Loucy (cell line): ENCODE data around the gene ZFYVE21.
"Not testable (repeated sequence)": the region's sequence is repeated elsewhere in the genome, so short reads cannot be mapped to it uniquely, and the experiment has no call there.

ENCODE experiments used
- H2AFZ ChIP-seq: fragments of 200-600 bp; sonication (generic); 2 replicates; pipeline ENCODE4 v1.6.0; 2016; ENCODE audit warnings: antibody characterized with exemption, mild to moderate bottlenecking, low read length, moderate library complexity
- H3F3A ChIP-seq: fragments of 200-600 bp; 2 replicates; pipeline ENCODE4 v1.6.0; 2016; ENCODE audit warnings: antibody characterized with exemption, low read depth, mild to moderate bottlenecking
- H3K27me3 ChIP-seq: fragments of 200-600 bp; sonication (generic); 2 replicates; pipeline ENCODE4 v1.6.1; 2014; ENCODE audit warnings: low read length, mild to moderate bottlenecking; ENCODE audit not compliant: insufficient read depth, poor library complexity, severe bottlenecking
- H3K36me3 ChIP-seq: fragments of 200-600 bp; sonication (generic); 2 replicates; pipeline ENCODE4 v1.6.1; 2016; ENCODE audit warnings: low read length; ENCODE audit not compliant: insufficient read depth
- H3K4me1 ChIP-seq: fragments of 200-600 bp; sonication (generic); 2 replicates; pipeline ENCODE4 v1.5.1; 2014; ENCODE audit warnings: low read length, mild to moderate bottlenecking; ENCODE audit not compliant: insufficient read depth, poor library complexity, severe bottlenecking
- H3K4me2 ChIP-seq: fragments of 200-600 bp; sonication (generic); 2 replicates; pipeline ENCODE4 v1.6.0; 2014; ENCODE audit warnings: antibody characterized with exemption, low read length, low read depth, mild to moderate bottlenecking; ENCODE audit not compliant: poor library complexity, severe bottlenecking
- H3K4me3 ChIP-seq: fragments of 200-600 bp; sonication (generic); 2 replicates; pipeline ENCODE4 v1.5.1; 2014; ENCODE audit warnings: low read length, mild to moderate bottlenecking, mixed read lengths; ENCODE audit not compliant: poor library complexity, severe bottlenecking
- H3K79me2 ChIP-seq: fragments of 200-600 bp; sonication (generic); 2 replicates; pipeline ENCODE4 v1.6.1; 2014; ENCODE audit warnings: low read length; ENCODE audit not compliant: insufficient read depth
- H3K9ac ChIP-seq: fragments of 200-600 bp; sonication (generic); 2 replicates; pipeline ENCODE4 v1.6.0; 2014; ENCODE audit warnings: mild to moderate bottlenecking, low read depth, low read length, moderate library complexity; ENCODE audit not compliant: poor library complexity, severe bottlenecking
- H3K9me2 ChIP-seq: fragments of 200-600 bp; sonication (generic); replicated peaks from 2 replicates; pipeline ENCODE4 v1.6.1; 2016; ENCODE audit warnings: low read depth, low read length, mixed read lengths
- H3K9me3 ChIP-seq: fragments of 200-600 bp; sonication (generic); 2 replicates; pipeline ENCODE4 v1.6.1; 2014; ENCODE audit warnings: mild to moderate bottlenecking, antibody characterized with exemption, low read length, low read depth; ENCODE audit not compliant: insufficient read depth
- H4K20me1 ChIP-seq: fragments of 200-600 bp; sonication (generic); 2 replicates; pipeline ENCODE4 v1.6.0; 2014; ENCODE audit warnings: antibody characterized with exemption, low read length, mild to moderate bottlenecking; ENCODE audit not compliant: insufficient read depth, poor library complexity, severe bottlenecking
- CTCF ChIP-seq: fragments of 200-600 bp; sonication (generic); conservative IDR thresholded peaks from 2 replicates; pipeline ENCODE4 v1.5.1; 2014; ENCODE audit warnings: mild to moderate bottlenecking, antibody characterized with exemption, low read length
- EZH2phosphoT487 ChIP-seq: fragments of 200-600 bp; IDR thresholded peaks from 2 replicates; pipeline ENCODE4 v1.6.1; 2018; ENCODE audit warnings: antibody characterized with exemption, mild to moderate bottlenecking, moderate library complexity, borderline replicate concordance

Gene ZFYVE21

GRCh38 chr14:103688441-103688840 lies 27.2 kb upstream of the ZFYVE21 start:
- Histone ChIP-seq H3K9ac (no peak overlapping the region), H3K9me2 (no peaks in the 10 kb centered on the region), H3K4me3 (no peak overlapping the region), H4K20me1 (no peaks in the 10 kb centered on the region), H3K4me1 (no peaks in the 10 kb centered on the region), H2AFZ (no peak overlapping the region), H3F3A (no peaks in the 10 kb centered on the region), H3K79me2 (no peaks in the 10 kb centered on the region), H3K36me3 (peaks cover 76% of the 10 kb centered on the region; the same call in 1 of the 2 replicates), H3K27me3 (no peaks in the 10 kb centered on the region), H3K9me3 (no peaks in the 10 kb centered on the region), H3K4me2 (no peak overlapping the region)
- TF ChIP-seq CTCF (no peak), EZH2phosphoT487 (no peak)

- Histone ChIP-seq H3F3A (no peaks in the 10 kb centered on the region), H2AFZ (no peak overlapping the region), H3K4me3 (no peak overlapping the region), H3K9ac (no peak overlapping the region), H4K20me1 (no peaks in the 10 kb centered on the region), H3K4me2 (no peak overlapping the region), H3K9me2 (no peaks in the 10 kb centered on the region), H3K79me2 (no peaks in the 10 kb centered on the region), H3K9me3 (no peaks in the 10 kb centered on the region), H3K36me3 (peaks cover 76% of the 10 kb centered on the region; the same call in 1 of the 2 replicates), H3K4me1 (no peaks in the 10 kb centered on the region), H3K27me3 (no peaks in the 10 kb centered on the region)
- no peak for TF ChIP-seq EZH2phosphoT487
- no peak for TF ChIP-seq CTCF
These were observed 26.4 kb upstream of the ZFYVE21 start for GRCh38 chr14:103688906-103689902.

- Histone ChIP-seq H3K9ac (no peak overlapping the region), H3K4me3 (no peak overlapping the region), H2AFZ (no peak overlapping the region), H3K27me3 (no peaks in the 10 kb centered on the region), H3F3A (no peaks in the 10 kb centered on the region), H3K9me3 (no peaks in the 10 kb centered on the region), H3K9me2 (no peaks in the 10 kb centered on the region), H3K36me3 (peaks cover 72% of the 10 kb centered on the region; the same call in 1 of the 2 replicates), H3K4me1 (no peaks in the 10 kb centered on the region), H4K20me1 (no peaks in the 10 kb centered on the region), H3K79me2 (no peaks in the 10 kb centered on the region), H3K4me2 (no peak overlapping the region)
- TF ChIP-seq CTCF (no peak), EZH2phosphoT487 (no peak)
These were observed 25.3 kb upstream of the ZFYVE21 start for GRCh38 chr14:103690332-103690731.

GRCh38 chr14:103691655-103692054 lies 24.0 kb upstream of the ZFYVE21 start:
- H3K9ac ChIP-seq, H3K9me2 ChIP-seq, H3K4me2 ChIP-seq, H3F3A ChIP-seq, H3K27me3 ChIP-seq, H2AFZ ChIP-seq, H4K20me1 ChIP-seq, H3K4me1 ChIP-seq, H3K9me3 ChIP-seq, H3K4me3 ChIP-seq, H3K79me2 ChIP-seq: not testable (repeated sequence)
- H3K36me3 ChIP-seq: peaks cover 59% of the 10 kb centered on the region; the same call in 1 of the 2 replicates
